ENCODE data around the gene GTPBP2. TPM values are rescaled to one million over a fixed set of nuclear protein-coding genes. Genes with fewer than 3 reads are reported as not detected.

GTPBP2 gene
- total and polyA plus RNA-seq, 2 of the 8 experiments (the other 6 are each of a cell fraction or from before 2014, with no cell fraction given) = 58.3 to 86.1 TPM

GRCh38 chr6:43678341-43678740 is 49.3 kb upstream of the GTPBP2 start (continued):
- TF ChIP-seq SIX5 (IDR thresholded peaks at IDR 0.05; ENCODE audit: low read depth, low read length) = no peak
- TF ChIP-seq BRCA1 (IDR thresholded peaks at IDR 0.05; ENCODE audit: low read depth, low read length) = no peak
- TF ChIP-seq BCL11A (IDR thresholded peaks at IDR 0.05; ENCODE audit: low read depth in 2 of 2, low read length in 2 of 2) = no peak
- no peak for TF ChIP-seq POLR2A (IDR thresholded peaks at IDR 0.05; ENCODE audit: control extremely low read depth in 1 of 2, low read depth in 2 of 2, low read length in 2 of 2)
